Measurements from ENCODE around the gene ZNF688. TPM values are rescaled to one million over a fixed set of nuclear protein-coding genes. Genes with fewer than 3 reads are reported as not detected.

ZNF688 gene
- total RNA-seq, 2 donors from 2014 or later: 14.5 TPM

DNA sequence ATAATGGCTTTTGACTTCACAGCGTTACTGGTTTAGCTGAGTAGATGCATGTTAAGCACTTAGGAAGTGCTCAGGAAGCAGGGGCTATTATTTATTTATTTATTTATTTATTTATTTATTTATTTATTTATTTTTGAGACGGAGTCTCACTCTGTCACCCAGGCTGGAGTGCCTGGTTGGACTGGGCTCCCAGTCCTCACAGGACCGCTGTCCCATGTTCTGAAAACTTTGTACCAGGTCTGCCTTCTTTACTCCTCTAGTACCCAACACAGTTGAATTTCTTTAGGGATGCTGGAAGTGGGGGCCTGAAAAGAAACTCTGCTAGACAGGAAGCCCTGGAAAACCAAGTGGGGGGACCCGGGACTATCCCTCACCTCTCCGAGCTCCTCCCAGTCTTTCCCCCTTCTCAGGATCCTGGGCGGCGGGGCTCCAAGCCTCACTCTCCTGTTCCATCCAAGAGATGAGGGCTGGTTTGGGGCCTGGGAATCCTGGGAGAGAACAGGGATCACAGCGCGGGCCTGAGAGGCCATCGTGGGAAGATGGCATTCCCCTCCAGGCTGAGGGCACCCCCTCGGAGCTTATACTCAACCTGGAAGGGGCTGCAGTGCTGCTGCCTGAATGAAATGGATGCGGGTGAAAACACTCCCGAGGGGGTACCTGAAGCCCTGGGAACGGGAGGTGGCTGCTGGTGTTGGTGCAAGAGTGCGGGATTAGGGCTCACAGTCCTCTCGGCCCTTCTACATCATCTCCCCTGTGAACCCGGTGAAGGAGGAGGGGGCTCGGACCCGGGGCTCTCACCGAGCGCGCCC is 674 bp downstream of the ZNF688 start:
- H3K27me3 Mint-ChIP-seq (ENCODE audit: low read depth): no peaks in the 10 kb centered on the region
- DNase-seq (no peak), ATAC-seq (replicated peaks in 1 of 2) (no peak)
- no peaks in the 10 kb centered on the region for H3K36me3 Mint-ChIP-seq (ENCODE audit: insufficient read depth in 2 of 2)
- H3K4me3 Mint-ChIP-seq: peak overlapping the region; percentile 87 to 93
- H3K4me1 Mint-ChIP-seq (ENCODE audit: low read depth): peaks cover 72% of the 10 kb centered on the region
- peak overlapping the region; percentile 56 for H3K27ac Mint-ChIP-seq
- H3K9me3 Mint-ChIP-seq: no peaks in the 10 kb centered on the region

DNA sequence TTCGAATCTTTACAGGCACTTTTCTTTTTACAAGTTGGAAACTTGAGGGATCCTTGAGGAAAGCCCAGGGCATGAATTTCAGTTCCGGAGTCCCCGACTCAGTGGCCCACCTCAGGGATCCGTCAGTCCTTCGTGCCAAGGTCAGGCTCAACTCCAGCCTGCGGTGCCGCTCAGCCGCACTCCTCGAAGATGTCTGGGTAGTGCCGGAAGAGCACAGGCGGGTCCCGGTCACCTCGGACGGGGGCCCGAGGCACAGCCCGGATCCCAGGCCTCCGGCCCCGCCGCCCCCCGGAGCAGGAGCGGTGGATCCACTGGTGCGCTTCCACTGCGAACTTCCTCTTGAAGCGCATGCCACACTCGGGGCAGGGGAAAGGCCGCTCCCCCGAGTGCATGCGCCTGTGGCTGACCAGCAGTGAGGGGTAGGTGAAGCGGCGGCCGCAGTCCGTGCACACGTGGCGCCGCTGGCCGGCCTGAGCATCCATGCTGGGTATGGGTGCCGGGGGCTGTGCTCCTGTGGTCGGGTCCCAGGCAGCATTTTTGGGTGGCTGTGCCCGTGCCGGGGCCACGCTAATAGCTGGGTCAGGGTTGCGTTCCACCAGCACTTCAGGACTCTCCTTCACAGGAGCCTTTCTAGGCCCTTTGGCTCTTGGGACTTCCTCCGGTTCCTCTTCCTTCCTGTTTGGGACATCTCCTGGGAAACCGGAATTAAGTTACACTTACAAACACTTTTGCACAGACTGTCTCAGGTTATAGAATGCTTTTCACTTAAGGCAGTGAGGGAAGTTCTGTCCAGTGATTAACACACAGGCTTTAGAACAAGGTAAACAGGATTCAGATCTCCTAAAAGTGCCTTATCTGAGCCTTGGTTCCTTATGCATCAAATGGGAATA is 1.5 kb downstream of the ZNF688 start:
- Mint-ChIP-seq H3K27ac (no peak overlapping the region), H3K27me3 (ENCODE audit: low read depth) (no peaks in the 10 kb centered on the region), H3K4me1 (ENCODE audit: low read depth) (peaks cover 63% of the 10 kb centered on the region), H3K36me3 (ENCODE audit: insufficient read depth in 2 of 2) (no peaks in the 10 kb centered on the region), H3K4me3 (peak overlapping the region; percentile 53 to 93), H3K9me3 (no peaks in the 10 kb centered on the region)
- no peak for DNase-seq
- ATAC-seq (replicated peaks in 1 of 2): no peak

DNA sequence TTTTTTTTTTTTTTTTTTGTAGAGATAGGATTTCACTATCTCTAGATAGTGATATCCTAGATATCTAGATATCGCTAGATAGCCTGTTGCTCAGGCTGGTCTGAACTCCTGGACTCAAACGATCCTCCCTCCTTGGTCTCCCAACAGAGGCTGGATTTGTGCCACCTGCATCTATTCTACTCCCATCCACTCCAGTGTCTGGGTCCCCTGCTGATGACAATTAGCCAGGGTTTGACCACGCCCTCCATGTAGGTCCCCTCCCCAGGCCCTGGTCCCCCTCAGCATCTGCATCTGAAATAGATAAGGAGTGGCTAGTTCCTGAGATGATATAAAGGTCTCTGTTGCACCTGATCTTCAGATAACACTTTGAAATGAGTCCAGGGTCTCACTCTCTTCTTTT is 2.2 kb downstream of the ZNF688 start:
- no peak for DNase-seq
- Mint-ChIP-seq H3K9me3 (no peaks in the 10 kb centered on the region), H3K27ac (peak overlapping the region; percentile 40), H3K4me1 (ENCODE audit: low read depth) (peaks cover 56% of the 10 kb centered on the region), H3K4me3 (peak overlapping the region in 1 of 2 donors; percentile 24), H3K36me3 (ENCODE audit: insufficient read depth in 2 of 2) (no peaks in the 10 kb centered on the region), H3K27me3 (ENCODE audit: low read depth) (no peaks in the 10 kb centered on the region)
- no peak for ATAC-seq (replicated peaks in 1 of 2)

DNA sequence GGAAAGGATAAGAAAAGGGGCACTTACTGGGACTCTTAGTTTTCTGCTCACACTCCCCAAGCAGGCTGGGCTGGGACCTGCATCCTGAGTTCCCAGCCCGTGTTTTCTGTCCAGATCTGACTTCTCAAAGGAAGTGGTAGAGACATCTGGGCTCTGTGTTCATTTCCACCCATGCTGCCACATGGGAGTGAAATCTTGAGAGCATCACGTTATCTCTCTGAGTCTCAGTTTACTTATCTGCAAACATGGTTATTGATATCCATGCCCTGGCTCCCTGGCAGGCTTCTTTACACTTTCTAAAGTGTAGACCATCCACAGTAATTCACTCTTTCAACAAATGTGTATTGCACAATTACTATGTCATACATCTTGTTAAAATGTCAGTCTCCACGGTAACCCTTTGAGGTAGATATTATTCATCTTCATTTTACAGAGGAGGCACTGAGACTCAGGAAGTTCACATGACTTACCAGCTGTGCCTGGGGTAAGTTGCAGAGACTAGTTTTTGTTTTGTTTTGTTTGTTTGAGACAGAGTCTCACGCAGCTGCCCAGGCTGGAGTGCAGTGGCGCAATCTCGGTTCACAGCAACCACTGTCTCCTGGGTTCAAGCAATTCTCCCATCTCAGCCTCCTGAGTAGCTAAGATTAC is 3.4 kb downstream of the ZNF688 start:
- Mint-ChIP-seq H3K27ac (peak overlapping the region; percentile 98), H3K4me1 (ENCODE audit: low read depth) (peaks cover 48% of the 10 kb centered on the region), H3K4me3 (peak overlapping the region; percentile 81 to 93), H3K27me3 (ENCODE audit: low read depth) (no peaks in the 10 kb centered on the region), H3K9me3 (no peaks in the 10 kb centered on the region), H3K36me3 (ENCODE audit: insufficient read depth in 2 of 2) (no peaks in the 10 kb centered on the region)
- peak; percentile 50 to 62 for DNase-seq
- peak; percentile 59 to 61 for ATAC-seq (replicated peaks in 1 of 2)

DNA sequence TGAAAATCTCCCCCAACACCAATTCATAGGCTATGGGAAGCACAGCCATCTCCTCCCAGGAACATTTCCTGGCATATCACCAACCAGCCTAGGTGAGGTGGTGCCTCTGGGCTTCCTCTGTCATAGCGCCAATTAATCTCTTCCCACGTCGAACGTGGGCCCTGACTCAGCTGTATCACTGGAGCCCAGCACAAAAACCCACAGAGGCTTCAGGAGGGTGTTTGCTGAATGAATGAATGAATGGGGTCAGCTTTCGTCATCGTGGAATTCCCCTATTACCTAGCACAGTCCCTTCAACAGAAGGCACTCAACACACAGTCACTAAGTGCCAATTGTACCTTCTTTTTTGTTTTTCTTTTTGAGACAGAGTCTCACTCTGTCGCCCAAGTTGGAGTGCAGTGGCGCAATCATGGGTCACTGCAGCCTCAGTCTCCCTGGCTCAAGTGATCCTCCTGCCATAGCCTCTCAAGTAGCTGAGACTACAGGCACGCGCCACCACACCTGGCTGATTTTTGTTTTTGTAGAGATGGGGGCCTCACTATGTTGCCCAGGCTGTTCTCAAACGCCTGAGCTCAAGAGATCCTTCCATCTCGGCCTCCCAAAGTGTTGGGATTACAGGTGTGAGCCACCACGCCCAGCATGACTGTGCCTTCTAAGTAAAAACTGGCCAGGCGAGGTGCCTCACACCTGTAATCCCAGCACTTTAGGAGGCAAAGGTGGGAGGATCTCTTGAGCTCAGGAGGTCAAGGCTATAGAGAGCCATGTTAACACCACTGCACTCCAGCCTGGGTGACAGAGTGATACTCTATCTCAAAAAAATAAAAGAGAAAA is 4.1 kb downstream of the ZNF688 start:
- ATAC-seq (replicated peaks in 1 of 2): peak; percentile 47 to 59
- H3K9me3 Mint-ChIP-seq: no peaks in the 10 kb centered on the region
- no peaks in the 10 kb centered on the region for H3K27me3 Mint-ChIP-seq (ENCODE audit: low read depth)
- H3K27ac Mint-ChIP-seq: peak overlapping the region; percentile 98
- no peaks in the 10 kb centered on the region for H3K36me3 Mint-ChIP-seq (ENCODE audit: insufficient read depth in 2 of 2)
- H3K4me1 Mint-ChIP-seq (ENCODE audit: low read depth): peaks cover 45% of the 10 kb centered on the region
- peak overlapping the region; percentile 81 to 93 for H3K4me3 Mint-ChIP-seq
- DNase-seq: peak; percentile 71 to 84

DNA sequence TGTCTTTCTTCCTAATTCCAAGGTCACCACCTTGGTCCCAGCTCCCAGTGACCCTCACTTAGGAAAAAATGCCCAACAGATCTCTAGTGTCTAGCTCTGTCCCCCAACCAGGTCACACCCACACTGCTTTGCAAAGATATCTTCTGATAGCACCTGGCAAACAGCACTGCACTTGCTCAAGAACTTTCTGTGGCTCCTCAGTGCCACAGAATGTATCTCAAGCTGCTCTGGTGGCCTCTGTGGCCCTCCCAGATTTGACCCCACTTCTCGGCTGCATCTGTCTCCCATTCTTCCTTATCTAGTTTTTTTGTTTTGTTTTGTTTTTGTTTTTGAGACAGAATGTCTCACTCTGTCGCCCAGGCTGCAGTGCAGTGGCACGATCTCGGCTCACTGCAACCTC is 5.0 kb downstream of the ZNF688 start:
- Mint-ChIP-seq H3K27me3 (ENCODE audit: low read depth) (no peaks in the 10 kb centered on the region), H3K4me3 (no peak overlapping the region), H3K27ac (peak overlapping the region; percentile 83), H3K9me3 (no peaks in the 10 kb centered on the region), H3K36me3 (ENCODE audit: insufficient read depth in 2 of 2) (no peaks in the 10 kb centered on the region), H3K4me1 (ENCODE audit: low read depth) (peaks cover 44% of the 10 kb centered on the region)
- ATAC-seq (replicated peaks in 1 of 2) (no peak), DNase-seq (no peak)

DNA sequence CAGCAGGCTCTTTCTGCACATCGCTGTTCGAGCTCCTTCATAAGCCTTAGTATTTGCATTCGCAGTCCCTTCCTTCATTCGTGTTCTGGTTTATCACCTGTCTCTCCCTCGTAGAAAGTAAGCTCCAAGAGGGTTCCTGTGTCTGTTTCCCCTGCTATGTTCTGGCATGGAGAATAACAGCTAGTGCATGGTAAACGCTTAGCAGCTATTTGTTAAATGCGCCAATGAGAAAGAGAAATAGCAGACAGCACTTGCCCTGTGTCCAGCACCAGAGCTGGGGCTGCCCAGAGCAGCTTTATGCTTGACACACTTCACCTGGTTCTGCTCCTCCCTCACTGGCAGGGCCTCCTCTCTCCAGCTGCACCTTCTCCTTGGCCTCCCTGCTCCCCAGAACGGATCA is 5.5 kb downstream of the ZNF688 start:
- peaks cover 48% of the 10 kb centered on the region for H3K4me1 Mint-ChIP-seq (ENCODE audit: low read depth)

DNA sequence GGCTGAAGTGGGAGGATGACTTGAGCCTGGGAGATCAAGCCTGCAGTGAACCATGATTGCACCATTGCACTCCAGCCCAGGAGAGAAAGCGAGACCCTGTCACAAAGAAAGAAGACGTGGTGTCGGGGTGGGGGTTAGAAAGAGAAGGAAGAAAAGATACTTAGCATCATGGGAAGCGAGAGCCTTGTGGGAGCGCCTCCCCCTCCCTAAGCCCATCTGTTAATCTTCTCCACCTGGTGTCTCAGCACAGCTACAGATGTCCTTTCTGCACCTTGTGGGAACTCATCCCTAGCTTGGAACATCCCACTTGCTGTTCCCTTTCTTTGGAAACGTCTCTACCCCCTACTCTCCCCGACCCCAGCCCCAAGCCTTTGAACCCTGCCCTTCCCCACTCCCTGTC is 6.0 kb downstream of the ZNF688 start:
- ATAC-seq (replicated peaks in 1 of 2) (no peak), DNase-seq (no peak)
- Mint-ChIP-seq H3K4me1 (ENCODE audit: low read depth) (peaks cover 47% of the 10 kb centered on the region), H3K9me3 (no peaks in the 10 kb centered on the region), H3K27me3 (ENCODE audit: low read depth) (no peaks in the 10 kb centered on the region), H3K4me3 (no peak overlapping the region), H3K27ac (no peak overlapping the region), H3K36me3 (ENCODE audit: insufficient read depth in 2 of 2) (no peaks in the 10 kb centered on the region)

More for the DNA sequence above, 5.5 kb downstream of the ZNF688 start:
- H3K27me3 Mint-ChIP-seq (ENCODE audit: low read depth): no peaks in the 10 kb centered on the region
- H3K4me3 Mint-ChIP-seq: no peak overlapping the region
- no peak overlapping the region for H3K27ac Mint-ChIP-seq
- no peak for ATAC-seq (replicated peaks in 1 of 2)
- no peaks in the 10 kb centered on the region for H3K36me3 Mint-ChIP-seq (ENCODE audit: insufficient read depth in 2 of 2)
- no peaks in the 10 kb centered on the region for H3K9me3 Mint-ChIP-seq
- no peak for DNase-seq

DNA sequence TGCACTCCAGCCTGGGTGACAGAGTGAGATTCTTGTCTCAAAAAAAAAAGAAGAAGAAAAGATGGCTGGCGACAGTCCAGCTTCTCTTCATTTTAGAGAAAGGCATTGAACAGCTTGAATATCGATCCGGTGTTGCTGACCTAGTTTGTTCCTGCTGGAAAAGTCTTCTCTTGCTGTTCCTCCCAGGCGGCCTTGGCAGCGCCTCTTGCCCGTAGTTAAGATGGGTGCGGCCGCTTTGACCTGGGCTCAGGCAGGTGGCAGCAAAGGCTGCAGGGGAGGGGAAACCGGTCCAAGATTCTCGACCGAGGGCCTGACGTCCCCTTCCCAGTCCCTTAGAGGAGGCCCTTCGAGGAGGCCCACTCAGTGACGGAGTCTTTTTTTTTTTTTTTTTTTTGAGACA is 9.5 kb downstream of the ZNF688 start:
- Mint-ChIP-seq H3K27me3 (ENCODE audit: low read depth) (no peaks in the 10 kb centered on the region), H3K9me3 (no peaks in the 10 kb centered on the region), H3K36me3 (ENCODE audit: insufficient read depth in 2 of 2) (peaks cover 0 to 5% of the 10 kb centered on the region in 2 donors), H3K27ac (no peak overlapping the region), H3K4me1 (ENCODE audit: low read depth) (peaks cover 46% of the 10 kb centered on the region), H3K4me3 (peak overlapping the region; percentile 90)
- no peak for ATAC-seq (replicated peaks in 1 of 2)
- no peak for DNase-seq

DNA sequence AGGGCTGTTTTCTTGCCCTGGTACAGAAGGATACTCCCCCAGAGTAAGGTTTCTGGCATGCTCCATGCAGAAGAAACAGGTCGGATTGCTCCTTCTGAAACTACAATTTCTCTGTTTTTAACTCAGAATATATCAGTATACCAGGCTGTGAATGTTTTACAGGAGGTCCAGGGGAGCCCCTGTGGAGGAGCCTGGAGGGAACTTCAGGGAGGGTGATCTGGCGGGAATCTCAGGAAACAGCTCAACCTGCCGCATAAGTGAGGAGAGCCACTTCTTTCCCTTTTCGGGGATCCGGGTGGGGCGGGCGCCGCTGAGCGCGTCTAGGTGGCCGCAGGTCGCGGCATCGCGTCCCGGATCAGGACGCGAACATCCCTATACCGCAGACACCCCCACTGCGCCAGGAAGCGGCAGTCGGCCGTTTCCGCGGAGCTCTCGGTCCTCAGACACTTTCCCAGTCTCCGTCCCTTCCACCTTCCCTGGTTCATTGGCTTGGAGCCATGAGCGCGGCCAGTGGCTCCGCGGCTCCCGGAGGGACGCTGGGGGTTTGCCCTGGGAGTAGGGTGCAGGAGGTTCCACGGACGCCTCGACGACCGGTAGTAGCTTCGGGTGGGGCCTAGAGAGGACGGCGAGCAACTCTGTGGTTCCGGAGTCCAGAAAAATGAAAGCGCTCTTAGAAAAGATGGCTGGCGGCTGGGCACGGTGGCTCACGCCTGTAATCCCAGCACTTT is 10.3 kb downstream of the ZNF688 start:
- Mint-ChIP-seq H3K27ac (peak overlapping the region; percentile 40), H3K4me3 (peak overlapping the region; percentile 90), H3K36me3 (ENCODE audit: insufficient read depth in 2 of 2) (peaks cover 0 to 5% of the 10 kb centered on the region in 2 donors), H3K4me1 (ENCODE audit: low read depth) (peaks cover 46% of the 10 kb centered on the region), H3K9me3 (no peaks in the 10 kb centered on the region), H3K27me3 (ENCODE audit: low read depth) (no peaks in the 10 kb centered on the region)
- ATAC-seq (replicated peaks in 1 of 2) (no peak), DNase-seq (no peak)

DNA sequence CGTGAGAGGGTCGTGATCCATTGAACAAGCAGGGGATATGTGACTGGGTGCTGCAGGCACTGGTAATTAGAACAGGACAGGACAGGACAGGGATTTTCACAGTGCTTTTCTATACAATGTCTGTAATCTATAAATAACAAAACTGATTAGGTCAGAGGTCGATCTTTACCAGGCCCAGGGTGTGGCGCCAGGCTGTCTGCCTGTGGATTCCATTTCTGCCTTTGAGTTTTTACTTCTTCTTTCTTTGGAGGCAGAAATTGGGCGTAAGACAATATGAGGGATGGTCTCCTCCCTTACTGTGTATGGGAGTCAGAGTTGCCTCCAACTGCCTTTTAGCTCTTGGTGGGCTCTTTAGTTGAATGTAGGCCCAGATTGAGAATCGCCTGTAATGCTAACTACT is 11.8 kb downstream of the ZNF688 start:
- Mint-ChIP-seq H3K36me3 (ENCODE audit: insufficient read depth in 2 of 2) (peaks cover 0 to 5% of the 10 kb centered on the region in 2 donors), H3K4me3 (peak overlapping the region; percentile 35 to 51), H3K9me3 (no peaks in the 10 kb centered on the region), H3K27ac (no peak overlapping the region), H3K27me3 (ENCODE audit: low read depth) (no peaks in the 10 kb centered on the region), H3K4me1 (ENCODE audit: low read depth) (peaks cover 49% of the 10 kb centered on the region)
- DNase-seq: no peak
- ATAC-seq (replicated peaks in 1 of 2): no peak
